Fibroblast of the aortic adventitia (primary cell): ENCODE data around the gene ZNF783. TPM values are rescaled to one million over a fixed set of nuclear protein-coding genes. Genes with fewer than 3 reads are reported as not detected.

Experiments used
- DNase-seq: peaks from one replicate; pipeline ENCODE4 v3.0.0-alpha.2; 2010; ENCODE audit warnings: low read depth
- H3K4me3 ChIP-seq: 2 replicates; pipeline ENCODE4 v1.5.1; 2011; ENCODE audit warnings: low read depth, mild to moderate bottlenecking, control low read depth, low read length, moderate library complexity
- CTCF ChIP-seq: IDR thresholded peaks from 2 replicates; pipeline ENCODE4 v1.5.1; 2011; ENCODE audit warnings: mild to moderate bottlenecking, low read length, control low read depth, inconsistent platforms; ENCODE audit not compliant: insufficient read depth
- total RNA-seq: library from RNA; depleted of rRNA; stranded (reverse); fragments of >200 nt; gene quantifications from 2 replicates; pipeline ENCODE4 v1.2.3, GENCODE V29; 2012; ENCODE audit warnings: low replicate concordance

Gene ZNF783
- total RNA-seq, 1 donor: 9.1 TPM

GRCh38 chr7:149291781-149292461 is 29.9 kb downstream of the ZNF783 start:
- no peak for DNase-seq

GRCh38 chr7:149292462-149292823 is 30.4 kb downstream of the ZNF783 start:
- TF ChIP-seq CTCF: no peak
- no peak overlapping the region for H3K4me3 ChIP-seq
- DNase-seq: no peak

More at GRCh38 chr7:149291781-149292461, 29.9 kb downstream of the ZNF783 start:
- H3K4me3 ChIP-seq: no peak overlapping the region
- no peak for TF ChIP-seq CTCF

- no peak for TF ChIP-seq CTCF
- H3K4me3 ChIP-seq: no peak overlapping the region
- no peak for DNase-seq
Measured at GRCh38 chr7:149293338-149293737, 31.3 kb downstream of the ZNF783 start.

- H3K4me3 ChIP-seq: no peak overlapping the region
- no peak for TF ChIP-seq CTCF
- no peak for DNase-seq
Measured at GRCh38 chr7:149293946-149294633, 32.1 kb downstream of the ZNF783 start.

- DNase-seq: no peak
- no peak overlapping the region for H3K4me3 ChIP-seq
- no peak for TF ChIP-seq CTCF
Measured at GRCh38 chr7:149294634-149295480, 32.9 kb downstream of the ZNF783 start.

GRCh38 chr7:149295481-149295850 is 33.5 kb downstream of the ZNF783 start:
- DNase-seq: no peak
- no peak overlapping the region for H3K4me3 ChIP-seq
- no peak for TF ChIP-seq CTCF
